ENCODE data around the gene TRDN. TPM values are rescaled to one million over a fixed set of nuclear protein-coding genes. Genes with fewer than 3 reads are reported as not detected.

The TRDN gene
- total and polyA plus RNA-seq, 2 donors from 2014 or later, result 0.19 TPM; not detected in 1

DNA sequence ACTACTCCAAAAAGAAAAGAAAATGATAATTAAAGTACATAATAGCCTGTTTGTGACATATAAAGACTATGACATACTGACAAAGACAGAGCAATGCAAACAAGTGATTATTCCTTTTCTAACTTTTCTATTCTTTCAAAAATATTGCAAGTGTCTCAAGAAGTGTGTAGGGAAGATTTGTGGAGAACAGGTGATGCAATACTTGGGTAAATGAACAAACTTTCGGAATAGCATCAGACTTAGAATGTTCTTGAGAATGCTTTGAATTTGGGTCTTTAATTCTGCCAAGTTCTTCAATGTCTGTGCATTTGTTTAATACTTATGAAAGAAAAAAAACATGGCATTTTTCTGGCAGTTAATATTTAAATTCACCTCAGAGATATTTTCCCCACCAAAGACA lies 40.0 kb upstream of the TRDN start:
- TF ChIP-seq, protein P1, sequence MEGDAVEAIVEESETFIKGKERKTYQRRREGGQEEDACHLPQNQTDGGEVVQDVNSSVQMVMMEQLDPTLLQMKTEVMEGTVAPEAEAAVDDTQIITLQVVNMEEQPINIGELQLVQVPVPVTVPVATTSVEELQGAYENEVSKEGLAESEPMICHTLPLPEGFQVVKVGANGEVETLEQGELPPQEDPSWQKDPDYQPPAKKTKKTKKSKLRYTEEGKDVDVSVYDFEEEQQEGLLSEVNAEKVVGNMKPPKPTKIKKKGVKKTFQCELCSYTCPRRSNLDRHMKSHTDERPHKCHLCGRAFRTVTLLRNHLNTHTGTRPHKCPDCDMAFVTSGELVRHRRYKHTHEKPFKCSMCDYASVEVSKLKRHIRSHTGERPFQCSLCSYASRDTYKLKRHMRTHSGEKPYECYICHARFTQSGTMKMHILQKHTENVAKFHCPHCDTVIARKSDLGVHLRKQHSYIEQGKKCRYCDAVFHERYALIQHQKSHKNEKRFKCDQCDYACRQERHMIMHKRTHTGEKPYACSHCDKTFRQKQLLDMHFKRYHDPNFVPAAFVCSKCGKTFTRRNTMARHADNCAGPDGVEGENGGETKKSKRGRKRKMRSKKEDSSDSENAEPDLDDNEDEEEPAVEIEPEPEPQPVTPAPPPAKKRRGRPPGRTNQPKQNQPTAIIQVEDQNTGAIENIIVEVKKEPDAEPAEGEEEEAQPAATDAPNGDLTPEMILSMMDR (IDR thresholded peaks at IDR 0.05; ENCODE audit: borderline replicate concordance, extremely low read depth, insufficient read depth), result no peak
- no peak overlapping the region for H3K9ac ChIP-seq (ENCODE audit: low read length in 3 of 3)
- intact Hi-C loops (cut with DNase I), result no loop called here

DNA sequence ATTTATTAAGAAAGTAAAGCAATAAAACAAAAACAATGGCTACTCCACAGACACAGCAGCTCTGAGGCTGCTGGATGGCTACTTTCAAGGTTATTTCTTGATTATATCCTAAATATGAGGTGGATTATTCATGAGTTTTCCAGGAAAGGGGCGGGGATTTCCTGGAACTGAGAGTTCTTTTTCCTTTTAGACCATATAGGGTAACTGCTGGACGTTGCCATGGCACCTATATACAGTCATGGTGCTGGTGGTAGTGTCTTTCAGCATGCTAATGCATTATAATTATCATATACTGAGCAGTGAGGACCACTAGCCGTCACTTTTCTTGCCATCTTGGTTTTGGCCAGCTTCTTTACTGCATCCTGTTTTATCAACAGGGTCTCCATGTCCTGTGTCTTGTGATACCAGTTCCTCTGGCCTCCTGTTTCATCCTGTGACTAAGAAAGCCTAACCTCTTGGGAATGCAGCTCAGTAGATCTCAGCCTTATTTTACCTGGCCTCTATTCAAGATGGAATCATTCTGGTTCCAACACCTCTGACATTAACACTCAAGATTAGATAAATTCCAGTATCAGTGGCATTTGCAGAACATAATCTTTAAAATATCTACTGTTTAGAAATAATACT lies 32.3 kb upstream of the TRDN start:
- Histone ChIP-seq H3K27me3 (ENCODE audit: control insufficient read depth, insufficient read depth, low read length) (no peaks in the 10 kb centered on the region), H3K4me1 (ENCODE audit: control insufficient read depth in 2 of 3, insufficient read depth in 2 of 3, low read depth in 1 of 3, low read length in 3 of 3) (no peaks in the 10 kb centered on the region), H3K9ac (ENCODE audit: low read length in 3 of 3) (no peak overlapping the region), H3K36me3 (ENCODE audit: control insufficient read depth in 2 of 3, insufficient read depth in 3 of 3, low read length in 3 of 3) (no peaks in the 10 kb centered on the region), H3K9me3 (ENCODE audit: control insufficient read depth in 2 of 3, insufficient read depth in 1 of 3, low read length in 3 of 3) (no peaks in the 10 kb centered on the region), H3K4me3 (ENCODE audit: low read length in 3 of 3) (no peak overlapping the region), H3K27ac (ENCODE audit: low read depth in 2 of 2, low read length in 2 of 2) (no peak overlapping the region)
- intact Hi-C loops (cut with DNase I), result no loop called here
- DNase-seq (no peak), FAIRE-seq (no peak)
- TF ChIP-seq, protein P1 (IDR thresholded peaks at IDR 0.05; ENCODE audit: borderline replicate concordance, extremely low read depth, insufficient read depth), result no peak

More for the DNA sequence above, 40.0 kb upstream of the TRDN start:
- H3K36me3 ChIP-seq (ENCODE audit: control insufficient read depth in 2 of 3, insufficient read depth in 3 of 3, low read length in 3 of 3), result no peaks in the 10 kb centered on the region
- DNase-seq (no peak), FAIRE-seq (no peak)
- H3K4me1 ChIP-seq (ENCODE audit: control insufficient read depth in 2 of 3, insufficient read depth in 2 of 3, low read depth in 1 of 3, low read length in 3 of 3), result no peaks in the 10 kb centered on the region
- H3K4me3 ChIP-seq (ENCODE audit: low read length in 3 of 3), result no peak overlapping the region
- no peaks in the 10 kb centered on the region for H3K9me3 ChIP-seq (ENCODE audit: control insufficient read depth in 2 of 3, insufficient read depth in 1 of 3, low read length in 3 of 3)
- no peak overlapping the region for H3K27ac ChIP-seq (ENCODE audit: low read depth in 2 of 2, low read length in 2 of 2)
- no peaks in the 10 kb centered on the region for H3K27me3 ChIP-seq (ENCODE audit: control insufficient read depth, insufficient read depth, low read length)

DNA sequence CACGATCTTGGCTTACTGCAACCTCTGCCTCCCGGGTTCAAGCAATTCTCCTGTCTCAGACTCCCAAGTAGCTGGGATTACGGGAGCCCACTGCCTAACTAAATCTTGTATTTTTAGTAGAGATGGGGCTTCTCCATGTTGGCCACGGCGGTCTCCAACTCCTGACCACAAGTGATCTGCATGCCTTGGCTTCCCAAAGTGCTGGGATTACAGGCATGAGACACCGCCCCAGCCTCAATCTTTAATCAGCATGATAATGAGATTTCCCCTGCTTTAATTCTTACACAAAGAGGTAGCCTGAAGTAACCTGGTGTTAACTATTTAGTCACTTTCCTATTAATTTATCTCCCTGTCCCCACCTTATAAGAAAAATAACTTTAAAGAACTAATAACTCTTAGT lies 31.3 kb upstream of the TRDN start:
- no peak for DNase-seq
- H3K4me1 ChIP-seq (ENCODE audit: control insufficient read depth in 2 of 3, insufficient read depth in 2 of 3, low read depth in 1 of 3, low read length in 3 of 3), result no peaks in the 10 kb centered on the region
- no peak overlapping the region for H3K4me3 ChIP-seq (ENCODE audit: low read length in 3 of 3)
- no peaks in the 10 kb centered on the region for H3K9me3 ChIP-seq (ENCODE audit: control insufficient read depth in 2 of 3, insufficient read depth in 1 of 3, low read length in 3 of 3)
- FAIRE-seq, result no peak
- intact Hi-C loops (cut with DNase I), result no loop called here
- no peaks in the 10 kb centered on the region for H3K36me3 ChIP-seq (ENCODE audit: control insufficient read depth in 2 of 3, insufficient read depth in 3 of 3, low read length in 3 of 3)
- H3K27me3 ChIP-seq (ENCODE audit: control insufficient read depth, insufficient read depth, low read length), result no peaks in the 10 kb centered on the region
- H3K27ac ChIP-seq (ENCODE audit: low read depth in 2 of 2, low read length in 2 of 2), result no peak overlapping the region
- TF ChIP-seq, protein P1 (IDR thresholded peaks at IDR 0.05; ENCODE audit: borderline replicate concordance, extremely low read depth, insufficient read depth), result no peak
- no peak overlapping the region for H3K9ac ChIP-seq (ENCODE audit: low read length in 3 of 3)

DNA sequence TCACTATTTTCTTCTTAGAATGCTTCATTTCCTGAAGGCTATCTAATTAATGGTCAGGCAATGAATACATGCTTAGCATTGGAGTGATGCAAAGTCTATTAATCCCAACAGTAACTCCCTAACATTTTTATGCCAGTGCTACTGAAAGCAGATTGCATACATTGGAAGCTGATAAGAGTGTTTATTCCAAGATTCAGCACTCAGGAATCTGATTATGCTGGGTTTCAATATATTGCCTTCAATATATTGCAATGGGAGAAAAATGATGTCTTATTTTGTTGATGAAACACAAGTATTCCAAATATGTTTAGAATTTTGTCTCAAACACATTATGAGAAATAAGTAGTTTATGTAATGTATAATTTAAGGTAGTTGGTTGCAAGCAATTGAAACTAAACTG lies 26.7 kb upstream of the TRDN start:
- no peak overlapping the region for H3K9ac ChIP-seq (ENCODE audit: low read length in 3 of 3)
- H3K36me3 ChIP-seq (ENCODE audit: control insufficient read depth in 2 of 3, insufficient read depth in 3 of 3, low read length in 3 of 3), result no peaks in the 10 kb centered on the region
- no peak overlapping the region for H3K27ac ChIP-seq (ENCODE audit: low read depth in 2 of 2, low read length in 2 of 2)
- TF ChIP-seq, protein P1 (IDR thresholded peaks at IDR 0.05; ENCODE audit: borderline replicate concordance, extremely low read depth, insufficient read depth), result no peak
- H3K4me3 ChIP-seq (ENCODE audit: low read length in 3 of 3), result no peak overlapping the region
- no peaks in the 10 kb centered on the region for H3K27me3 ChIP-seq (ENCODE audit: control insufficient read depth, insufficient read depth, low read length)
- FAIRE-seq (no peak), DNase-seq (no peak)
- intact Hi-C loops (cut with DNase I), result no loop called here
- no peaks in the 10 kb centered on the region for H3K9me3 ChIP-seq (ENCODE audit: control insufficient read depth in 2 of 3, insufficient read depth in 1 of 3, low read length in 3 of 3)
- no peaks in the 10 kb centered on the region for H3K4me1 ChIP-seq (ENCODE audit: control insufficient read depth in 2 of 3, insufficient read depth in 2 of 3, low read depth in 1 of 3, low read length in 3 of 3)
